Transverse colon (tissue), 4 donors: ENCODE results near the gene HK1. TPM values are rescaled to one million over a fixed set of nuclear protein-coding genes. Genes with fewer than 3 reads are reported as not detected.

ENCODE experiments used
- DNase-seq: peaks from one replicate; pipeline ENCODE4 v3.0.0-alpha.2; 2019
- H3K27ac ChIP-seq, 4 donors: fragments of 200-600 bp; sonication (generic); 2 replicates each; pipeline ENCODE4 v1.5.1; 2016 to 2018; ENCODE audit warnings: inconsistent platforms in 4 of 4
- H3K27me3 ChIP-seq: fragments of 200-600 bp; sonication (generic); 2 replicates; pipeline ENCODE4 v1.5.1; 2017; ENCODE audit warnings: inconsistent platforms
- H3K36me3 ChIP-seq, 4 donors: fragments of 200-600 bp; sonication (generic); 2 replicates each; pipeline ENCODE4 v1.5.1; 2017 to 2019; ENCODE audit warnings: inconsistent platforms in 4 of 4
- H3K4me1 ChIP-seq, 4 donors: fragments of 200-600 bp; sonication (generic); 2 replicates each; pipeline ENCODE4 v1.5.1; 2017 to 2020; ENCODE audit warnings: inconsistent platforms in 4 of 4
- H3K4me3 ChIP-seq, 4 donors: fragments of 200-600 bp; sonication (generic); 1 replicate in 1 of 4; 2 replicates in 3 of 4; pipeline versions ENCODE4 v1.5.1 to v1.6.1; 2017 to 2019; ENCODE audit warnings: inconsistent platforms in 4 of 4
- H3K9me3 ChIP-seq, 2 donors: fragments of 200-600 bp; sonication (generic); 2 replicates each; pipeline ENCODE4 v1.5.1; 2017 to 2019; ENCODE audit warnings: inconsistent platforms in 2 of 2
- CTCF ChIP-seq, 5 experiments: fragments of 200-600 bp in 3 of 5; fragments of 450-650 bp in 2 of 5; sonication (generic) in 3 of 5; IDR thresholded peaks; 1 replicate in 2 of 5; 2 replicates in 3 of 5; pipeline ENCODE4 v1.5.1; 2016 to 2017; ENCODE audit warnings: antibody characterized with exemption in 5 of 5, inconsistent platforms in 3 of 5, mild to moderate bottlenecking in 2 of 5, moderate library complexity in 1 of 5
- EP300 ChIP-seq: sonication (generic); formaldehyde crosslinking; IDR thresholded peaks from one replicate; pipeline ENCODE4 v1.6.1; 2017; ENCODE audit warnings: antibody characterized with exemption, low read depth
- POLR2A ChIP-seq: fragments of 450-650 bp; IDR thresholded peaks from one replicate; pipeline ENCODE4 v1.6.1; 2016; ENCODE audit warnings: antibody characterized with exemption, mild to moderate bottlenecking, moderate library complexity
- POLR2AphosphoS5 ChIP-seq, 3 donors: sonication (generic); formaldehyde crosslinking; IDR thresholded peaks; one replicate each; pipeline ENCODE4 v1.6.1; 2016; ENCODE audit warnings: antibody characterized with exemption in 3 of 3
- WGBS, 2 donors: methylation state at CpG; one replicate each; pipeline ENCODE4 v1.1.5; 2018; ENCODE audit warnings: low coverage in 1 of 2; 5-methylcytosine and 5-hydroxymethylcytosine counted together
- in situ Hi-C, 4 donors: fragments of 200-750 bp; cut with MboI; loops; one replicate each; pipeline versions ENCODE4 v1.15.0 to v1.15.1; 2017; ENCODE audit warnings: low sequenced_read_pairs in 3 of 4, low pct_ligation_motif_present in 1 of 4, low pct_unique_long_range_greater_than_20kb in 1 of 4
- intact Hi-C: fragments of 100-400 bp; cut with DNase I; formaldehyde crosslinking; loops from one replicate; pipeline ENCODE4 v1.15.1; 2023; ENCODE audit warnings: low total_unique reads
- total RNA-seq, 4 donors: library from RNA; depleted of rRNA; stranded (reverse); fragments of >200 nt; gene quantifications; one replicate each; pipeline ENCODE4 v1.1.0, GENCODE V29; 2016

HK1 gene
- total RNA-seq, 4 donors from 2014 or later = 27.3 to 69.9 (median 54.0) TPM

- H3K9me3 ChIP-seq = no peaks in the 10 kb centered on the region
- WGBS, 2 donors = 96 to 97% methylated on average over 8 to 10 of the region's 10 CpGs
- DNase-seq = no peak
- H3K27me3 ChIP-seq = no peaks in the 10 kb centered on the region
- no peak overlapping the region for H3K4me3 ChIP-seq
- H3K4me1 ChIP-seq = peaks cover 0 to 8% (median 0%) of the 10 kb centered on the region in 4 donors
- in situ Hi-C loops = loop anchor here in 2 of 4 donors (25.0 kb wide), 2 partner anchors 268 to 393 kb away; partner anchors contain the start of gene FAM241B (in 1 of the 2)
- TF ChIP-seq EP300 (no peak), CTCF (IDR thresholded peaks at IDR 0.05) (no peak), POLR2AphosphoS5 (IDR thresholded peaks at IDR 0.05) (no peak), POLR2A (no peak)
- H3K36me3 ChIP-seq = no peaks in the 10 kb centered on the region
- intact Hi-C loops = no loop called here
- no peak overlapping the region for H3K27ac ChIP-seq
These were observed 34.5 kb upstream of the HK1 start for GRCh38 chr10:69243817-69244216.

- in situ Hi-C loops = loop anchor here in 2 of 4 donors (25.0 kb wide), 2 partner anchors 266 to 391 kb away; partner anchors contain the start of gene FAM241B (in 1 of the 2)
- H3K36me3 ChIP-seq = no peaks in the 10 kb centered on the region
- intact Hi-C loops = no loop called here
- no peak overlapping the region for H3K4me3 ChIP-seq
- no peak for DNase-seq
- WGBS, 2 donors = 95% methylated on average over 5 of the region's 5 CpGs; no CpG with 5 or more reads in 1 of the 2 donors
- TF ChIP-seq POLR2A = no peak
- no peak for TF ChIP-seq EP300
- TF ChIP-seq POLR2AphosphoS5 (IDR thresholded peaks at IDR 0.05) = no peak
- TF ChIP-seq CTCF (IDR thresholded peaks at IDR 0.05) = no peak
- no peaks in the 10 kb centered on the region for H3K27me3 ChIP-seq
- H3K4me1 ChIP-seq = no peaks in the 10 kb centered on the region
- no peaks in the 10 kb centered on the region for H3K9me3 ChIP-seq
- no peak overlapping the region for H3K27ac ChIP-seq
These were observed 32.3 kb upstream of the HK1 start for GRCh38 chr10:69246036-69246435.

- Histone ChIP-seq H3K4me3 (no peak overlapping the region), H3K27me3 (no peaks in the 10 kb centered on the region), H3K4me1 (no peaks in the 10 kb centered on the region), H3K9me3 (no peaks in the 10 kb centered on the region), H3K27ac (no peak overlapping the region), H3K36me3 (no peaks in the 10 kb centered on the region)
- in situ Hi-C loops (loop anchor here in 2 of 4 donors (25.0 kb wide), 2 partner anchors 266 to 391 kb away; partner anchors contain the start of gene FAM241B (in 1 of the 2)), intact Hi-C loops (no loop called here)
- TF ChIP-seq CTCF (IDR thresholded peaks at IDR 0.05) = no peak
- no peak for TF ChIP-seq POLR2A
- no peak for TF ChIP-seq POLR2AphosphoS5 (IDR thresholded peaks at IDR 0.05)
- TF ChIP-seq EP300 = no peak
- DNase-seq = no peak
- 92% methylated on average over 13 of the region's 14 CpGs; no CpG with 5 or more reads in 1 of the 2 donors for WGBS, 2 donors
These were observed 31.5 kb upstream of the HK1 start for GRCh38 chr10:69246581-69247312.

GRCh38 chr10:69247313-69247710, 31.0 kb upstream of the HK1 start:
- no peaks in the 10 kb centered on the region for H3K36me3 ChIP-seq

More at GRCh38 chr10:69247313-69247710, 31.0 kb upstream of the HK1 start:
- in situ Hi-C loops (loop anchor here in 2 of 4 donors (25.0 kb wide), 2 partner anchors 265 to 390 kb away; partner anchors contain the start of gene FAM241B (in 1 of the 2)), intact Hi-C loops (no loop called here)
- WGBS, 2 donors = 91 to 100% methylated on average over 4 to 13 of the region's 13 CpGs
- no peaks in the 10 kb centered on the region for H3K4me1 ChIP-seq
- TF ChIP-seq POLR2AphosphoS5 (IDR thresholded peaks at IDR 0.05) (no peak), CTCF (IDR thresholded peaks at IDR 0.05) (no peak), EP300 (no peak), POLR2A (no peak)
- no peaks in the 10 kb centered on the region for H3K9me3 ChIP-seq
- H3K27me3 ChIP-seq = no peaks in the 10 kb centered on the region
- no peak overlapping the region for H3K27ac ChIP-seq
- no peak for DNase-seq
- H3K4me3 ChIP-seq = no peak overlapping the region
